Subcutaneous adipose tissue (tissue), 4 donors: ENCODE results near the gene GFOD2. TPM values are rescaled to one million over a fixed set of nuclear protein-coding genes. Genes with fewer than 3 reads are reported as not detected.

ENCODE experiments used
- total RNA-seq, 4 donors: library from RNA; depleted of rRNA; stranded (reverse); fragments of >200 nt; gene quantifications; one replicate each; pipeline ENCODE4 v1.1.0, GENCODE V29; 2016
- TF ChIP-seq, protein P1 (sequence below): fragments of 450-650 bp; IDR thresholded peaks from one replicate; pipeline ENCODE4 v1.5.1; 2016; ENCODE audit warnings: low read depth, mild to moderate bottlenecking, control low read depth, antibody characterized with exemption, moderate library complexity

The GFOD2 gene
- total RNA-seq, 4 donors from 2014 or later = 9.1 to 21.1 (median 13.6) TPM

DNA sequence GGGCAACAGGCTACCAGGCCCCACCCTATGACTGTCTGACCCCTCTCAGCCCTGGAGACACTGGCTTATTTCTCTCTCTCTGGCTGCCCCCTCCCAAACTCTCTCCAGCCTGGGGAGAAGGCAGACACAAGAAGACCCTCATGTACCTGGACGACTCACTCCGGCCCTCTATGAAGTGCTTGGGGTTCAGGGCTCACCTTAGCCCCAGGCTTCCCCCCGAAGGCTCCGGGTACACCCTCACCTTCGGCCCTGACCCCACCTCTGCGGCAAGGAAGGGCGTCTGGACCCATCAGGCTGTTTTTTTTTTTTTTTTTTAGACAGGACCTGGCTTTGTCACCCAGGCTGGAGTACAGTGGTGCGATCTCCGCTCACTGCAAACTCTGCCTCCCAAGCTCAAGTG lies 75.1 kb downstream of the GFOD2 start:
- TF ChIP-seq, protein P1, sequence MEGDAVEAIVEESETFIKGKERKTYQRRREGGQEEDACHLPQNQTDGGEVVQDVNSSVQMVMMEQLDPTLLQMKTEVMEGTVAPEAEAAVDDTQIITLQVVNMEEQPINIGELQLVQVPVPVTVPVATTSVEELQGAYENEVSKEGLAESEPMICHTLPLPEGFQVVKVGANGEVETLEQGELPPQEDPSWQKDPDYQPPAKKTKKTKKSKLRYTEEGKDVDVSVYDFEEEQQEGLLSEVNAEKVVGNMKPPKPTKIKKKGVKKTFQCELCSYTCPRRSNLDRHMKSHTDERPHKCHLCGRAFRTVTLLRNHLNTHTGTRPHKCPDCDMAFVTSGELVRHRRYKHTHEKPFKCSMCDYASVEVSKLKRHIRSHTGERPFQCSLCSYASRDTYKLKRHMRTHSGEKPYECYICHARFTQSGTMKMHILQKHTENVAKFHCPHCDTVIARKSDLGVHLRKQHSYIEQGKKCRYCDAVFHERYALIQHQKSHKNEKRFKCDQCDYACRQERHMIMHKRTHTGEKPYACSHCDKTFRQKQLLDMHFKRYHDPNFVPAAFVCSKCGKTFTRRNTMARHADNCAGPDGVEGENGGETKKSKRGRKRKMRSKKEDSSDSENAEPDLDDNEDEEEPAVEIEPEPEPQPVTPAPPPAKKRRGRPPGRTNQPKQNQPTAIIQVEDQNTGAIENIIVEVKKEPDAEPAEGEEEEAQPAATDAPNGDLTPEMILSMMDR = no peak

GRCh38 chr16:67641779-67642708 lies 77.1 kb downstream of the GFOD2 start:
- TF ChIP-seq, protein P1 = no peak

DNA sequence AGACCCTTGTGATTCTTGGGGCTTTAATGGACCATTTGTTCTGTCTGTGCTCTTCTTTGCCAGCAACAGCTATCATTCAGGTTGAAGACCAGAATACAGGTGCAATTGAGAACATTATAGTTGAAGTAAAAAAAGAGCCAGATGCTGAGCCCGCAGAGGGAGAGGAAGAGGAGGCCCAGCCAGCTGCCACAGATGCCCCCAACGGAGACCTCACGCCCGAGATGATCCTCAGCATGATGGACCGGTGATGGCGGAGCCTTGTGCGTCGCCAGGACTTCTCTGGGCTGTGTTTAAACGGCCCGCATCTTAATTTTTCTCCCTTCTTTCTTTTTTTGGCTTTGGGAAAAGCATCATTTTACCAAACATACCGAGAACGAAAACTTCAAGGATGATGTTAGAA lies 81.5 kb downstream of the GFOD2 start:
- TF ChIP-seq, protein P1 = no peak

- TF ChIP-seq, protein P1 = no peak
These were observed 82.4 kb downstream of the GFOD2 start for GRCh38 chr16:67636713-67637112.

GRCh38 chr16:67632415-67633172 lies 86.5 kb downstream of the GFOD2 start:
- TF ChIP-seq, protein P1 = no peak

- TF ChIP-seq, protein P1 = no peak
These were observed 90.9 kb downstream of the GFOD2 start for GRCh38 chr16:67628216-67628615.

Other genes with a start within 250 kb of the GFOD2 start
- 100 to 1,000 TPM in 1 of 4 donors, 10 to 100 TPM in 3; 66.4 to 169 (median 82.9) TPM for gene ATP6V0D1, start 238.2 kb downstream of the GFOD2 start, total RNA-seq
- gene AGRP, start 235.8 kb downstream of the GFOD2 start, total RNA-seq = not detected
- 10 to 100 TPM; 34.8 to 60.2 (median 46.7) TPM for gene RIPOR1, start 190.5 kb downstream of the GFOD2 start, total RNA-seq
- 10 to 100 TPM; 22.9 to 43.7 (median 29.3) TPM for gene CTCF, start 156.8 kb downstream of the GFOD2 start, total RNA-seq
- 1 to 10 TPM in 1 of 4 donors, under 1 TPM in 2, not detected in 1; 0.38 to 2.0 (median 0.44) TPM for gene CARMIL2, start 74.2 kb downstream of the GFOD2 start, total RNA-seq
- 10 to 100 TPM in 3 of 4 donors, 1 to 10 TPM in 1; 8.0 to 19.2 (median 14.9) TPM for gene ACD, start 59.1 kb downstream of the GFOD2 start, total RNA-seq
- gene PARD6A, start 58.4 kb downstream of the GFOD2 start, total RNA-seq = 1 to 10 TPM; 2.8 to 5.4 (median 4.8) TPM
- 10 to 100 TPM in 3 of 4 donors, 1 to 10 TPM in 1; 6.2 to 17.6 (median 16.0) TPM for gene ENKD1, start 52.6 kb downstream of the GFOD2 start, total RNA-seq
- 10 to 100 TPM in 2 of 4 donors, 1 to 10 TPM in 1, under 1 TPM in 1; 0.98 to 14.5 (median 10.7) TPM for gene C16orf86, start 52.5 kb downstream of the GFOD2 start, total RNA-seq
- 10 to 100 TPM in 1 of 4 donors, 1 to 10 TPM in 3; 8.1 to 11.7 (median 9.3) TPM for gene RANBP10, start 87.2 kb upstream of the GFOD2 start, total RNA-seq
- gene TSNAXIP1, start 87.6 kb upstream of the GFOD2 start, total RNA-seq = 1 to 10 TPM in 2 of 4 donors, under 1 TPM in 1, not detected in 1; 0.88 to 1.5 (median 1.0) TPM
- 10 to 100 TPM; 21.2 to 36.9 (median 34.0) TPM for gene THAP11, start 123.0 kb upstream of the GFOD2 start, total RNA-seq
- gene NUTF2, start 127.6 kb upstream of the GFOD2 start, total RNA-seq = 10 to 100 TPM; 56.5 to 98.2 (median 75.4) TPM
- gene CENPT, start 128.4 kb upstream of the GFOD2 start, total RNA-seq = 10 to 100 TPM; 22.8 to 48.0 (median 30.8) TPM
- gene EDC4, start 153.7 kb upstream of the GFOD2 start, total RNA-seq = 10 to 100 TPM; 21.0 to 47.5 (median 28.3) TPM
- gene NRN1L, start 165.6 kb upstream of the GFOD2 start, total RNA-seq = 1 to 10 TPM in 3 of 4 donors, not detected in 1; 1.3 to 7.2 (median 2.5) TPM
- 10 to 100 TPM in 2 of 4 donors, 1 to 10 TPM in 2; 7.0 to 28.4 (median 10.9) TPM for gene PSKH1, start 173.9 kb upstream of the GFOD2 start, total RNA-seq
- 1 to 10 TPM in 1 of 4 donors, under 1 TPM in 2, not detected in 1; 0.85 to 4.1 (median 0.88) TPM for gene CTRL, start 212.5 kb upstream of the GFOD2 start, total RNA-seq
- 10 to 100 TPM; 10.3 to 45.8 (median 39.9) TPM for gene PSMB10, start 217.5 kb upstream of the GFOD2 start, total RNA-seq
- 10 to 100 TPM in 2 of 4 donors, 1 to 10 TPM in 2; 7.9 to 16.2 (median 10.5) TPM for gene LCAT, start 224.8 kb upstream of the GFOD2 start, total RNA-seq
- gene SLC12A4, start 249.3 kb upstream of the GFOD2 start, total RNA-seq = 10 to 100 TPM; 36.2 to 77.2 (median 36.9) TPM